SU-DHL-6 (cell line): Measurements from ENCODE around the gene LILRB2.

ENCODE experiments used
- EZH2phosphoT487 ChIP-seq: fragments of 200-600 bp; sonication (generic), shearing (Covaris generic); conservative IDR thresholded peaks from 2 replicates; pipeline ENCODE4 v1.6.1; 2018; ENCODE audit warnings: mild to moderate bottlenecking, antibody characterized with exemption, low read length, moderate library complexity, mixed read lengths
- TF ChIP-seq, protein P1 (sequence below): fragments of 200-600 bp; sonication (generic); IDR thresholded peaks from one replicate; pipeline ENCODE4 v1.5.1; 2017; ENCODE audit warnings: antibody characterized with exemption, mild to moderate bottlenecking, low read length, moderate library complexity; ENCODE audit not compliant: insufficient read depth, poor library complexity, severe bottlenecking

DNA sequence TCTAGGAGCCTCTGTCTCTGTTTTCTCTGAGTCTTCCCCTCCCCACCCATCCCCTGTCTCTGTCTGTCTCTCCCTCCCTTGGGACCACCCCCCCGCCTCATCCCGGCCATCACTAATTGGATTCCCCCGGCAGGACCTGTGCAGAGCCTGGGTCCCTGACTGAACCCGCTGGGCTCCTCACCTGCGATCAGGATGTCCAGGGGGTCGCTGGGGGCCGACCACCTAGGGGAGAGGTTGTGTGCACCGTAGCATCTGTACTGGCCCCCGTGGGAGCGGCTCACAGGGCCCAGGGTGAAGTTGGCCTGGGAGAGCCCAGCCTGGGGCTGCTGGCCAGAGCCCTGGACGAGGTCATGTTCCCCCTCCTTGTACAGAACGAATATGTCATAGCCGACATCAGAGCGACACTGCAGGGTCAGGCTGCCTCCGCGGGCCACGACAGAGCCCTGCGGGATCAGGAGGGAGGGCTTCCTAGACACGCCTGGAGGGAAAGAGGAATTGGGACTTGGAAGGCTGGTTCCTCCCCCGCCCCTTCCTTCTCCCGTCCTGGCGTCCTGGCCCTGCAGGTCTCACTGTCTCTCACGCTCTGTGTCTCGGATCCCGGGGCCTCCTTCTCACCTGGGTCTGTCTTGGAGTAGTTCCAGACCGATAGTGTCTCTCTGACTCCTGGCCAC lies 25.7 kb downstream of the LILRB2 start:
- TF ChIP-seq, protein P1, sequence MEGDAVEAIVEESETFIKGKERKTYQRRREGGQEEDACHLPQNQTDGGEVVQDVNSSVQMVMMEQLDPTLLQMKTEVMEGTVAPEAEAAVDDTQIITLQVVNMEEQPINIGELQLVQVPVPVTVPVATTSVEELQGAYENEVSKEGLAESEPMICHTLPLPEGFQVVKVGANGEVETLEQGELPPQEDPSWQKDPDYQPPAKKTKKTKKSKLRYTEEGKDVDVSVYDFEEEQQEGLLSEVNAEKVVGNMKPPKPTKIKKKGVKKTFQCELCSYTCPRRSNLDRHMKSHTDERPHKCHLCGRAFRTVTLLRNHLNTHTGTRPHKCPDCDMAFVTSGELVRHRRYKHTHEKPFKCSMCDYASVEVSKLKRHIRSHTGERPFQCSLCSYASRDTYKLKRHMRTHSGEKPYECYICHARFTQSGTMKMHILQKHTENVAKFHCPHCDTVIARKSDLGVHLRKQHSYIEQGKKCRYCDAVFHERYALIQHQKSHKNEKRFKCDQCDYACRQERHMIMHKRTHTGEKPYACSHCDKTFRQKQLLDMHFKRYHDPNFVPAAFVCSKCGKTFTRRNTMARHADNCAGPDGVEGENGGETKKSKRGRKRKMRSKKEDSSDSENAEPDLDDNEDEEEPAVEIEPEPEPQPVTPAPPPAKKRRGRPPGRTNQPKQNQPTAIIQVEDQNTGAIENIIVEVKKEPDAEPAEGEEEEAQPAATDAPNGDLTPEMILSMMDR: no peak
- TF ChIP-seq EZH2phosphoT487: no peak
